Right lobe of liver (tissue), 6 donors: ENCODE data around the gene CAMTA1. TPM values are rescaled to one million over a fixed set of nuclear protein-coding genes. Genes with fewer than 3 reads are reported as not detected.

Source experiments
- ATAC-seq, 4 donors: fragments of 200-7000 bp; cut with Tn5 transposase; one replicate each; pipeline ENCODE4 v1.9.1; 2020; ENCODE audit warnings: mild to moderate bottlenecking in 4 of 4, moderate library complexity in 4 of 4
- DNase-seq, 3 donors: peaks; one replicate each; pipeline ENCODE4 v3.0.0-alpha.2; 2020
- H3K27ac ChIP-seq, 3 donors: fragments of 200-600 bp; one replicate each; pipeline ENCODE4 v1.8.0; 2022
- H3K27me3 ChIP-seq, 2 donors: fragments of 200-600 bp; one replicate each; pipeline ENCODE4 v1.8.0; 2022
- H3K36me3 ChIP-seq, 4 donors: fragments of 200-600 bp; sonication (generic) in 1 of 4; one replicate each; pipeline versions ENCODE4 v1.5.1 to v1.8.0; 2017 to 2022; ENCODE audit warnings: control low read depth in 1 of 4
- H3K4me1 ChIP-seq, 4 donors: fragments of 200-600 bp; sonication (generic) in 1 of 4; one replicate each; pipeline versions ENCODE4 v1.5.1 to v1.8.0; 2017 to 2022; ENCODE audit warnings: control low read depth in 1 of 4
- H3K4me3 ChIP-seq, 3 donors: fragments of 200-600 bp; one replicate each; pipeline ENCODE4 v1.8.0; 2022
- H3K9me3 ChIP-seq, 4 donors: fragments of 200-600 bp; sonication (generic) in 1 of 4; one replicate each; pipeline versions ENCODE4 v1.5.1 to v1.8.0; 2017 to 2022; ENCODE audit warnings: control low read depth in 1 of 4
- CTCF ChIP-seq, 4 donors: fragments of 200-600 bp in 3 of 4; fragments of 450-650 bp in 1 of 4; IDR thresholded peaks; one replicate each; pipeline versions ENCODE4 v1.5.1 to v1.8.0; 2016 to 2022; ENCODE audit warnings: antibody characterized with exemption in 4 of 4, mild to moderate bottlenecking in 2 of 4
- POLR2A ChIP-seq: fragments of 450-650 bp; IDR thresholded peaks from one replicate; pipeline ENCODE4 v1.6.1; 2017; ENCODE audit warnings: antibody characterized with exemption, mild to moderate bottlenecking
- WGBS: methylation state at CpG from one replicate; pipeline ENCODE4 v1.1.6; 2018; ENCODE audit warnings: low coverage, low lambda C conversion rate; ENCODE audit not compliant: insufficient coverage; ENCODE audit errors: missing lambda C conversion rate; 5-methylcytosine and 5-hydroxymethylcytosine counted together
- intact Hi-C, 2 donors: fragments of 100-400 bp; cut with DNase I; formaldehyde crosslinking; loops; one replicate each; pipeline versions ENCODE4 v1.11.2 to v1.14.1; 2022
- total RNA-seq, 6 experiments: library from RNA; depleted of rRNA in 2 of 6; stranded (reverse); fragments of >200 nt in 2 of 6; fragmentation: NEBNext Ultra II Directional in 3 of 6; extraction: Animal tissue kit (Norgen Biotek cat#: 25700) in 3 of 6; gene quantifications; one replicate each; pipeline versions ENCODE4 v1.1.0 to v1.2.4, GENCODE V29; 2016 to 2023
- donor health status: DM: no; HTN: yes; CAD: no.
- donor health status: DM: no; HTN: no; CAD: no.
- donor health status: DM: no; HTN: no; CAD: no.
- donor health status: DM: no; HTN: yes; CAD: no.
- donor health status: DM: no; HTN: yes; CAD: no.

The CAMTA1 gene
- total RNA-seq, 6 experiments from 2014 or later: 32.3 to 49.4 (median 37.2) TPM

- intact Hi-C loops: no loop called here
- Histone ChIP-seq H3K4me3 (no peak overlapping the region), H3K27me3 (no peaks in the 10 kb centered on the region), H3K36me3 (no peaks in the 10 kb centered on the region), H3K9me3 (no peaks in the 10 kb centered on the region), H3K4me1 (no peaks in the 10 kb centered on the region), H3K27ac (no peak overlapping the region)
- WGBS: 36% methylated on average over 5 of the region's 7 CpGs
- no peak for DNase-seq
- TF ChIP-seq CTCF (IDR thresholded peaks at IDR 0.05): no peak
- ATAC-seq: no peak
Measured at GRCh38 chr1:7491818-7492173, 706.5 kb downstream of the CAMTA1 start.

- H3K4me3 ChIP-seq: no peak overlapping the region
- H3K36me3 ChIP-seq: no peaks in the 10 kb centered on the region
- 67% methylated on average over 6 of the region's 17 CpGs for WGBS
- intact Hi-C loops: no loop called here
- no peaks in the 10 kb centered on the region for H3K9me3 ChIP-seq
- DNase-seq (no peak), ATAC-seq (no peak)
- no peaks in the 10 kb centered on the region for H3K27me3 ChIP-seq
- no peak overlapping the region for H3K27ac ChIP-seq
- H3K4me1 ChIP-seq: no peaks in the 10 kb centered on the region
- no peak for TF ChIP-seq POLR2A
- no peak for TF ChIP-seq CTCF (IDR thresholded peaks at IDR 0.05)
Measured at GRCh38 chr1:7493711-7494454, 708.6 kb downstream of the CAMTA1 start.

GRCh38 chr1:7495962-7496361 lies 710.7 kb downstream of the CAMTA1 start:
- ATAC-seq (no peak), DNase-seq (no peak)
- intact Hi-C loops: no loop called here
- H3K36me3 ChIP-seq: no peaks in the 10 kb centered on the region
- WGBS: 49% methylated on average over 5 of the region's 11 CpGs
- H3K9me3 ChIP-seq: no peaks in the 10 kb centered on the region
- H3K27me3 ChIP-seq: no peaks in the 10 kb centered on the region
- no peak overlapping the region for H3K27ac ChIP-seq
- no peak overlapping the region for H3K4me3 ChIP-seq
- TF ChIP-seq POLR2A (no peak), CTCF (IDR thresholded peaks at IDR 0.05) (no peak)
- no peaks in the 10 kb centered on the region for H3K4me1 ChIP-seq

- Histone ChIP-seq H3K36me3 (no peaks in the 10 kb centered on the region), H3K9me3 (no peaks in the 10 kb centered on the region), H3K4me3 (no peak overlapping the region), H3K4me1 (no peaks in the 10 kb centered on the region), H3K27me3 (no peaks in the 10 kb centered on the region), H3K27ac (no peak overlapping the region)
- WGBS: 81% methylated on average over 4 of the region's 12 CpGs
- intact Hi-C loops: no loop called here
- no peak for DNase-seq
- TF ChIP-seq CTCF (IDR thresholded peaks at IDR 0.05): no peak
- TF ChIP-seq POLR2A: no peak
- ATAC-seq: no peak
Measured at GRCh38 chr1:7497107-7497637, 711.9 kb downstream of the CAMTA1 start.
